ENCODE results near the gene WAS. TPM values are rescaled to one million over a fixed set of nuclear protein-coding genes. Genes with fewer than 3 reads are reported as not detected.

The WAS gene
- total and polyA plus RNA-seq, 8 donors, result 0.39 to 7.5 (median 1.0) TPM

Other genes with a start within 250 kb of the WAS start
- 100 to 1,000 TPM in 4 of 6 donors, 10 to 100 TPM in 2; 63.3 to 235 (median 140) TPM for gene SLC38A5, start 213.5 kb upstream of the WAS start, total RNA-seq
- 100 to 1,000 TPM; 250 to 373 TPM for gene SLC38A5, start 213.5 kb upstream of the WAS start, polyA plus RNA-seq
- 10 to 100 TPM; 14.8 to 24.0 (median 17.9) TPM for gene FTSJ1, start 207.6 kb upstream of the WAS start, total RNA-seq
- gene FTSJ1, start 207.6 kb upstream of the WAS start, polyA plus RNA-seq, result 10 to 100 TPM; 32.2 to 35.5 TPM
- 1 to 10 TPM; 2.9 to 4.0 (median 3.7) TPM for gene PORCN, start 174.8 kb upstream of the WAS start, total RNA-seq
- gene PORCN, start 174.8 kb upstream of the WAS start, polyA plus RNA-seq, result 1 to 10 TPM; 7.5 to 8.5 TPM
- 10 to 100 TPM; 13.3 to 21.5 (median 19.8) TPM for gene EBP, start 162.0 kb upstream of the WAS start, total RNA-seq
- gene EBP, start 162.0 kb upstream of the WAS start, polyA plus RNA-seq, result 10 to 100 TPM; 38.1 to 43.4 TPM
- 1 to 10 TPM; 4.4 to 9.9 (median 5.5) TPM for gene TBC1D25, start 144.1 kb upstream of the WAS start, total RNA-seq
- gene TBC1D25, start 144.1 kb upstream of the WAS start, polyA plus RNA-seq, result 1 to 10 TPM; 5.0 to 6.9 TPM
- gene RBM3, start 109.3 kb upstream of the WAS start, total RNA-seq, result 100 to 1,000 TPM in 3 of 6 donors, 10 to 100 TPM in 3; 42.0 to 314 (median 124) TPM
- gene RBM3, start 109.3 kb upstream of the WAS start, polyA plus RNA-seq, result 100 to 1,000 TPM; 141 to 227 TPM
- 100 to 1,000 TPM; 107 to 213 (median 150) TPM for gene WDR13, start 86.3 kb upstream of the WAS start, total RNA-seq
- 100 to 1,000 TPM; 422 to 552 TPM for gene WDR13, start 86.3 kb upstream of the WAS start, polyA plus RNA-seq
- 1 to 10 TPM in 5 of 6 donors, under 1 TPM in 1; 0.88 to 2.6 (median 1.7) TPM for gene SUV39H1, start 12.9 kb downstream of the WAS start, total RNA-seq
- 1 to 10 TPM; 1.9 to 2.8 TPM for gene SUV39H1, start 12.9 kb downstream of the WAS start, polyA plus RNA-seq
- gene GLOD5, start 77.9 kb downstream of the WAS start, total RNA-seq, result under 1 TPM in 2 of 6 donors, not detected in 4; 0.37 to 0.72 TPM
- gene GLOD5, start 77.9 kb downstream of the WAS start, polyA plus RNA-seq, result under 1 TPM; 0.57 to 0.99 TPM
- under 1 TPM in 1 of 6 donors, not detected in 5; 0.19 TPM for gene GATA1, start 102.8 kb downstream of the WAS start, total RNA-seq
- gene GATA1, start 102.8 kb downstream of the WAS start, polyA plus RNA-seq, result under 1 TPM in 1 of 2 donors, not detected in 1; 0.12 TPM
- gene HDAC6, start 118.3 kb downstream of the WAS start, total RNA-seq, result 10 to 100 TPM; 24.9 to 58.4 (median 30.9) TPM
- 100 to 1,000 TPM in 1 of 2 donors, 10 to 100 TPM in 1; 81.2 to 132 TPM for gene HDAC6, start 118.3 kb downstream of the WAS start, polyA plus RNA-seq
- not detected for gene ERAS, start 142.7 kb downstream of the WAS start, total RNA-seq
- gene ERAS, start 142.7 kb downstream of the WAS start, polyA plus RNA-seq, result under 1 TPM; 0.11 to 0.49 TPM
- gene PCSK1N, start 151.8 kb downstream of the WAS start, total RNA-seq, result 10 to 100 TPM; 10.3 to 50.5 (median 20.1) TPM
- 100 to 1,000 TPM; 167 to 368 TPM for gene PCSK1N, start 151.8 kb downstream of the WAS start, polyA plus RNA-seq
- gene TIMM17B, start 214.0 kb downstream of the WAS start, total RNA-seq, result 10 to 100 TPM; 15.7 to 26.0 (median 19.5) TPM
- gene TIMM17B, start 214.0 kb downstream of the WAS start, polyA plus RNA-seq, result 10 to 100 TPM; 29.8 to 48.9 TPM
- gene PQBP1, start 214.1 kb downstream of the WAS start, total RNA-seq, result 10 to 100 TPM; 36.4 to 66.5 (median 49.3) TPM
- gene PQBP1, start 214.1 kb downstream of the WAS start, polyA plus RNA-seq, result 100 to 1,000 TPM; 108 to 112 TPM
- 10 to 100 TPM in 5 of 6 donors, 1 to 10 TPM in 1; 9.9 to 20.6 (median 14.6) TPM for gene SLC35A2, start 227.8 kb downstream of the WAS start, total RNA-seq
- gene SLC35A2, start 227.8 kb downstream of the WAS start, polyA plus RNA-seq, result 10 to 100 TPM in 1 of 2 donors, 1 to 10 TPM in 1; 7.1 to 16.0 TPM
- 1 to 10 TPM; 1.3 to 8.6 (median 2.4) TPM for gene PIM2, start 235.2 kb downstream of the WAS start, total RNA-seq
- gene PIM2, start 235.2 kb downstream of the WAS start, polyA plus RNA-seq, result 1 to 10 TPM; 2.8 to 8.2 TPM